Memory B cell (primary cell): Measurements from ENCODE around the gene SPC24.

Experiments used
- ATAC-seq: fragments of 150-1000 bp; cut with Tn5 transposase; 2 replicates; pipeline ENCODE4 v1.10.0; 2021; ENCODE audit warnings: low read depth, mild to moderate bottlenecking, moderate library complexity
- DNase-seq, 2 donors: peaks; one replicate each; pipeline ENCODE4 v3.0.0; 2022; ENCODE audit warnings: low spot score in 2 of 2
- H3K27ac Mint-ChIP-seq: one replicate; pipeline ENCODE4 v1.8.0; 2022; ENCODE audit warnings: mild to moderate bottlenecking, moderate library complexity, mixed read lengths
- H3K27me3 Mint-ChIP-seq: one replicate; pipeline ENCODE4 v1.8.0; 2022; ENCODE audit warnings: mixed read lengths
- H3K36me3 Mint-ChIP-seq: one replicate; pipeline ENCODE4 v1.8.0; 2022; ENCODE audit warnings: mild to moderate bottlenecking, mixed read lengths
- H3K4me1 Mint-ChIP-seq: one replicate; pipeline ENCODE4 v1.8.0; 2022; ENCODE audit warnings: mixed read lengths
- H3K4me3 Mint-ChIP-seq: one replicate; pipeline ENCODE4 v1.8.0; 2022; ENCODE audit warnings: mild to moderate bottlenecking, moderate library complexity, mixed read lengths
- H3K9me3 Mint-ChIP-seq: one replicate; pipeline ENCODE4 v1.8.0; 2022; ENCODE audit warnings: mixed read lengths

SPC24 gene

GRCh38 chr19:11155373-11156120, at the start of gene SPC24:
Gene SPC24 (minus strand): TSS chr19:11155782. CDS start chr19:11155776, 6 bp downstream.
- Mint-ChIP-seq H3K9me3 (no peaks in the 10 kb centered on the region), H3K27ac (peak within 1 kb of the TSS; percentile 29), H3K4me3 (peak within 1 kb of the TSS; percentile 71), H3K27me3 (peaks cover 6% of the 10 kb centered on the region), H3K4me1 (peaks cover 4% of the 10 kb centered on the region), H3K36me3 (no peaks in the 10 kb centered on the region)
- ATAC-seq, result peak; percentile 95
- peak; percentile 84 to 90 for DNase-seq

- Mint-ChIP-seq H3K36me3 (peaks cover 3% of the 10 kb centered on the region), H3K4me1 (peaks cover 18% of the 10 kb centered on the region), H3K4me3 (no peak overlapping the region), H3K27ac (no peak overlapping the region), H3K27me3 (peaks cover 4% of the 10 kb centered on the region), H3K9me3 (peaks cover under 1% of the 10 kb centered on the region)
- DNase-seq, result no peak
- ATAC-seq, result no peak
These were observed 49.4 kb upstream of the SPC24 start for GRCh38 chr19:11204943-11205349.

- Mint-ChIP-seq H3K36me3 (peaks cover 1% of the 10 kb centered on the region), H3K27me3 (peaks cover 4% of the 10 kb centered on the region), H3K4me3 (no peak overlapping the region), H3K9me3 (no peaks in the 10 kb centered on the region), H3K27ac (no peak overlapping the region), H3K4me1 (peaks cover 16% of the 10 kb centered on the region)
- DNase-seq (no peak), ATAC-seq (no peak)
These were observed 48.6 kb upstream of the SPC24 start for GRCh38 chr19:11204076-11204602.

- ATAC-seq (no peak), DNase-seq (no peak)
- H3K36me3 Mint-ChIP-seq, result no peaks in the 10 kb centered on the region
- peaks cover 15% of the 10 kb centered on the region for H3K4me1 Mint-ChIP-seq
- no peak overlapping the region for H3K27ac Mint-ChIP-seq
- H3K4me3 Mint-ChIP-seq, result no peak overlapping the region
- peaks cover 4% of the 10 kb centered on the region for H3K27me3 Mint-ChIP-seq
- no peaks in the 10 kb centered on the region for H3K9me3 Mint-ChIP-seq
These were observed 47.9 kb upstream of the SPC24 start for GRCh38 chr19:11203194-11204075.

- ATAC-seq (no peak), DNase-seq (no peak)
- Mint-ChIP-seq H3K27me3 (peaks cover 4% of the 10 kb centered on the region), H3K36me3 (no peaks in the 10 kb centered on the region), H3K27ac (no peak overlapping the region), H3K9me3 (no peaks in the 10 kb centered on the region), H3K4me3 (no peak overlapping the region), H3K4me1 (peaks cover 17% of the 10 kb centered on the region)
These were observed 47.1 kb upstream of the SPC24 start for GRCh38 chr19:11202488-11203193.

GRCh38 chr19:11201791-11202190, 46.2 kb upstream of the SPC24 start:
- Mint-ChIP-seq H3K27me3 (peaks cover 7% of the 10 kb centered on the region), H3K9me3 (no peaks in the 10 kb centered on the region), H3K27ac (no peak overlapping the region), H3K4me1 (peaks cover 21% of the 10 kb centered on the region), H3K36me3 (no peaks in the 10 kb centered on the region), H3K4me3 (no peak overlapping the region)
- DNase-seq, result no peak
- no peak for ATAC-seq

- ATAC-seq, result no peak
- no peaks in the 10 kb centered on the region for H3K9me3 Mint-ChIP-seq
- H3K4me1 Mint-ChIP-seq, result peaks cover 23% of the 10 kb centered on the region
- peaks cover 11% of the 10 kb centered on the region for H3K27me3 Mint-ChIP-seq
- no peak for DNase-seq
- peaks cover 1% of the 10 kb centered on the region for H3K36me3 Mint-ChIP-seq
- H3K27ac Mint-ChIP-seq, result no peak overlapping the region
- no peak overlapping the region for H3K4me3 Mint-ChIP-seq
These were observed 45.3 kb upstream of the SPC24 start for GRCh38 chr19:11200931-11201330.

- no peak overlapping the region for H3K27ac Mint-ChIP-seq
- no peak overlapping the region for H3K4me3 Mint-ChIP-seq
- no peak for DNase-seq
- peaks cover 14% of the 10 kb centered on the region for H3K27me3 Mint-ChIP-seq
- no peak for ATAC-seq
- peaks cover 23% of the 10 kb centered on the region for H3K4me1 Mint-ChIP-seq
- peaks cover 1% of the 10 kb centered on the region for H3K36me3 Mint-ChIP-seq
- H3K9me3 Mint-ChIP-seq, result no peaks in the 10 kb centered on the region
These were observed 44.5 kb upstream of the SPC24 start for GRCh38 chr19:11200015-11200574.

GRCh38 chr19:11199517-11199916, 43.9 kb upstream of the SPC24 start:
- no peak for DNase-seq
- Mint-ChIP-seq H3K27me3 (peaks cover 14% of the 10 kb centered on the region), H3K9me3 (no peaks in the 10 kb centered on the region), H3K4me1 (peaks cover 20% of the 10 kb centered on the region), H3K27ac (no peak overlapping the region), H3K36me3 (peaks cover 1% of the 10 kb centered on the region), H3K4me3 (no peak overlapping the region)
- no peak for ATAC-seq

- Mint-ChIP-seq H3K4me3 (no peak overlapping the region), H3K9me3 (no peaks in the 10 kb centered on the region), H3K27ac (no peak overlapping the region), H3K27me3 (peaks cover 16% of the 10 kb centered on the region), H3K36me3 (peaks cover 1% of the 10 kb centered on the region), H3K4me1 (peaks cover 18% of the 10 kb centered on the region)
- DNase-seq (no peak), ATAC-seq (no peak)
These were observed 43.3 kb upstream of the SPC24 start for GRCh38 chr19:11198769-11199424.

GRCh38 chr19:11198175-11198534, 42.6 kb upstream of the SPC24 start:
- H3K9me3 Mint-ChIP-seq, result no peaks in the 10 kb centered on the region
- H3K4me1 Mint-ChIP-seq, result peaks cover 15% of the 10 kb centered on the region
- ATAC-seq (no peak), DNase-seq (no peak)
- H3K27ac Mint-ChIP-seq, result no peak overlapping the region
- peak overlapping the region; percentile 68 for H3K4me3 Mint-ChIP-seq
- H3K36me3 Mint-ChIP-seq, result peaks cover 1% of the 10 kb centered on the region
- H3K27me3 Mint-ChIP-seq, result peaks cover 15% of the 10 kb centered on the region

- ATAC-seq (peak; percentile 92), DNase-seq (peak; percentile 67 to 83)
- Mint-ChIP-seq H3K9me3 (no peaks in the 10 kb centered on the region), H3K4me3 (peak within 1 kb of the TSS; percentile 81), H3K36me3 (peaks cover 1% of the 10 kb centered on the region), H3K27ac (no peak within 1 kb of the TSS), H3K27me3 (peaks cover 16% of the 10 kb centered on the region), H3K4me1 (peaks cover 13% of the 10 kb centered on the region)
These were observed 42.0 kb upstream of the SPC24 start, which contains the start of gene KANK2 for GRCh38 chr19:11197291-11198174. Gene KANK2 (minus strand): TSS chr19:11197545. CDS start chr19:11194511, 3,034 bp downstream.
